Naive thymus-derived CD4-positive, alpha-beta T cell (primary cell): ENCODE measurements around the gene CLEC20A. TPM values are rescaled to one million over a fixed set of nuclear protein-coding genes. Genes with fewer than 3 reads are reported as not detected.

Experiments
- ATAC-seq: fragments of 150-1000 bp; cut with Tn5 transposase; 2 replicates; pipeline ENCODE4 v1.10.0; 2021; ENCODE audit warnings: mild to moderate bottlenecking, moderate library complexity
- CTCF ChIA-PET: fragments of 350-600 bp; sonication (Branson Sonifier 250); formaldehyde crosslinking; loops from one replicate; lab custom pipeline; 2021; ENCODE audit warnings: antibody characterized with exemption; lab: Charles Lee
- POLR2A ChIA-PET: fragments of 350-600 bp; sonication (Branson Sonifier 250); formaldehyde crosslinking; loops from one replicate; lab custom pipeline; 2021; ENCODE audit warnings: antibody characterized with exemption, inconsistent platforms; lab: Charles Lee
- DNase-seq, 9 donors: peaks; one replicate each; pipeline versions ENCODE4 v3.0.0 to v3.0.0-alpha.2; 2020 to 2022; ENCODE audit warnings: mixed read lengths in 1 of 9
- H3K27ac ChIP-seq: one replicate; pipeline ENCODE4 v1.7.0; 2013; ENCODE audit warnings: mild to moderate bottlenecking, low read depth, low read length, moderate library complexity
- H3K27me3 ChIP-seq, 2 donors: one replicate each; pipeline ENCODE4 v1.7.0; 2013; ENCODE audit warnings: low read length in 2 of 2, mild to moderate bottlenecking in 2 of 2, moderate library complexity in 2 of 2; ENCODE audit not compliant: control insufficient read depth in 2 of 2, insufficient read depth in 2 of 2
- H3K36me3 ChIP-seq, 3 experiments: 1 replicate in 2 of 3; 2 replicates in 1 of 3; pipeline ENCODE4 v1.7.0; 2013; ENCODE audit warnings: low read length in 3 of 3, mild to moderate bottlenecking in 3 of 3, moderate library complexity in 1 of 3; ENCODE audit not compliant: insufficient read depth in 3 of 3, control insufficient read depth in 2 of 3
- H3K4me1 ChIP-seq, 2 donors: one replicate each; pipeline ENCODE4 v1.7.0; 2013; ENCODE audit warnings: low read length in 2 of 2, mild to moderate bottlenecking in 2 of 2, moderate library complexity in 1 of 2; ENCODE audit not compliant: control insufficient read depth in 2 of 2, insufficient read depth in 2 of 2
- H3K4me3 ChIP-seq: 2 replicates; pipeline ENCODE4 v1.7.0; 2013; ENCODE audit warnings: mild to moderate bottlenecking, low read length
- H3K9me3 ChIP-seq, 3 experiments: 1 replicate in 2 of 3; 2 replicates in 1 of 3; pipeline ENCODE4 v1.7.0; 2013; ENCODE audit warnings: low read length in 3 of 3; ENCODE audit not compliant: control insufficient read depth in 2 of 3
- H3K27ac Mint-ChIP-seq, 9 donors: one replicate each; pipeline ENCODE4 v1.8.0; 2020 to 2022; ENCODE audit warnings: mixed read lengths in 9 of 9, mild to moderate bottlenecking in 8 of 9, moderate library complexity in 5 of 9, inconsistent platforms in 2 of 9
- H3K27me3 Mint-ChIP-seq, 5 donors: one replicate each; pipeline ENCODE4 v1.8.0; 2021 to 2022; ENCODE audit warnings: mixed read lengths in 5 of 5, mild to moderate bottlenecking in 1 of 5
- H3K36me3 Mint-ChIP-seq, 5 donors: one replicate each; pipeline ENCODE4 v1.8.0; 2020 to 2022; ENCODE audit warnings: mixed read lengths in 5 of 5, mild to moderate bottlenecking in 3 of 5, inconsistent platforms in 1 of 5
- H3K4me1 Mint-ChIP-seq, 7 donors: one replicate each; pipeline ENCODE4 v1.8.0; 2020 to 2022; ENCODE audit warnings: mixed read lengths in 7 of 7, mild to moderate bottlenecking in 3 of 7, inconsistent platforms in 1 of 7
- H3K4me3 Mint-ChIP-seq, 10 donors: one replicate each; pipeline ENCODE4 v1.8.0; 2020 to 2022; ENCODE audit warnings: mild to moderate bottlenecking in 10 of 10, mixed read lengths in 10 of 10, moderate library complexity in 6 of 10, inconsistent platforms in 2 of 10
- H3K9me3 Mint-ChIP-seq, 11 donors: one replicate each; pipeline ENCODE4 v1.8.0; 2020 to 2022; ENCODE audit warnings: mixed read lengths in 11 of 11, mild to moderate bottlenecking in 4 of 11, inconsistent platforms in 1 of 11, moderate library complexity in 1 of 11
- intact Hi-C, 2 donors: fragments of 100-400 bp; cut with micrococcal nuclease; formaldehyde crosslinking; loops; one replicate each; pipeline ENCODE4 v1.15.1; 2023
- polyA plus RNA-seq, 2 donors: library from polyadenylated mRNA; unstranded; fragments of 300-500 nt; fragmentation: Illumina TruSeq; gene quantifications; one replicate each; pipeline ENCODE4 v1.2.3, GENCODE V29; 2021
- total RNA-seq, 6 experiments: library from RNA in 5 of 6; stranded (reverse) in 5 of 6; gene quantifications; 1 replicate in 5 of 6; 2 replicates in 1 of 6; pipeline ENCODE4 v1.2.3 and lab custom pipeline; 2021 to 2026

CLEC20A gene
- total and polyA plus RNA-seq, 7 experiments from 2014 or later = not detected

DNA sequence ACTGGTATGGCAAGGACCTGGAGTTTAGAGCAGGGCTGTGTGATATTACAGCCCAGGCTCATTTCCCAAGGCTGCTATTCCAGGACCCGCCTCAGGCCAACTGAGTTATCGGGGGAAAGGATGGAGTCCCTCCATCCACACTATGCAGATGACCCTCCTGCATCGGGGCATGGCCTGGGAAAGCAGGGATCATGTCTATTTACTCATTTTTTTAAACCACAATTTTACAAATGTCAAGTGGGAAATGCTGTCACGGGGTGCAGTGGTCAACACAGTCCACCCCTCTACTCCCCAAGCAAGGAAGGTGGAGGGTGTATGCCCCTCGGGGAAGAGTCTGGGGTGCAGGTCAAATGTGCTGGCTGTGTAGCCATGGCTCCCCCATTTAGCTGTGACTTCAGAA lies 6.1 kb upstream of the CLEC20A start:
- DNase-seq (peak in 1 of 9 donors; percentile 9), ATAC-seq (no peak)
- H3K36me3 Mint-ChIP-seq = no peaks in the 10 kb centered on the region
- no peaks in the 10 kb centered on the region for H3K36me3 ChIP-seq
- peaks cover 0 to 8% (median 4%) of the 10 kb centered on the region in 5 donors for H3K27me3 Mint-ChIP-seq
- H3K27me3 ChIP-seq = no peaks in the 10 kb centered on the region
- intact Hi-C loops = loop anchor here in 1 of 2 donors (5.0 kb wide), 1 partner anchor 191 kb away; no protein-coding TSS in a partner anchor
- no peak overlapping the region for H3K27ac Mint-ChIP-seq
- H3K4me1 ChIP-seq = no peaks in the 10 kb centered on the region
- no peaks in the 10 kb centered on the region for H3K9me3 Mint-ChIP-seq
- no peak overlapping the region for H3K4me3 Mint-ChIP-seq
- no peaks in the 10 kb centered on the region for H3K9me3 ChIP-seq
- ChIA-PET POLR2A (no interaction called here), CTCF (no interaction called here)
- H3K4me3 ChIP-seq = no peak overlapping the region
- no peaks in the 10 kb centered on the region for H3K4me1 Mint-ChIP-seq
- no peak overlapping the region for H3K27ac ChIP-seq

- no peak for DNase-seq
- H3K27me3 Mint-ChIP-seq = peaks cover 0 to 8% (median 4%) of the 10 kb centered on the region in 5 donors
- Histone ChIP-seq H3K27me3 (no peaks in the 10 kb centered on the region), H3K9me3 (no peaks in the 10 kb centered on the region), H3K4me3 (no peak overlapping the region), H3K4me1 (no peaks in the 10 kb centered on the region), H3K36me3 (no peaks in the 10 kb centered on the region), H3K27ac (no peak overlapping the region)
- POLR2A ChIA-PET = no interaction called here
- no peaks in the 10 kb centered on the region for H3K9me3 Mint-ChIP-seq
- intact Hi-C loops = loop anchor here in 1 of 2 donors (5.0 kb wide), 1 partner anchor 190 kb away; no protein-coding TSS in a partner anchor
- H3K4me1 Mint-ChIP-seq = no peaks in the 10 kb centered on the region
- no peak overlapping the region for H3K27ac Mint-ChIP-seq
- CTCF ChIA-PET = no interaction called here
- H3K4me3 Mint-ChIP-seq = no peak overlapping the region
- no peak for ATAC-seq
- H3K36me3 Mint-ChIP-seq = no peaks in the 10 kb centered on the region
These were observed 5.6 kb upstream of the CLEC20A start for GRCh38 chr1:178502330-178502714.

- no peak overlapping the region for H3K27ac Mint-ChIP-seq
- no peaks in the 10 kb centered on the region for H3K36me3 ChIP-seq
- no peaks in the 10 kb centered on the region for H3K9me3 Mint-ChIP-seq
- no peaks in the 10 kb centered on the region for H3K4me1 Mint-ChIP-seq
- no peaks in the 10 kb centered on the region for H3K4me1 ChIP-seq
- intact Hi-C loops = loop anchor here in 1 of 2 donors (5.0 kb wide), 1 partner anchor 190 kb away; no protein-coding TSS in a partner anchor
- no peaks in the 10 kb centered on the region for H3K27me3 ChIP-seq
- CTCF ChIA-PET = no interaction called here
- POLR2A ChIA-PET = no interaction called here
- H3K4me3 Mint-ChIP-seq = no peak overlapping the region
- no peaks in the 10 kb centered on the region for H3K36me3 Mint-ChIP-seq
- H3K4me3 ChIP-seq = no peak overlapping the region
- H3K9me3 ChIP-seq = no peaks in the 10 kb centered on the region
- ATAC-seq (peak; percentile 76), DNase-seq (peak in 6 of 9 donors; percentile 4 to 62 (median 22))
- no peak overlapping the region for H3K27ac ChIP-seq
- peaks cover 0 to 8% (median 4%) of the 10 kb centered on the region in 5 donors for H3K27me3 Mint-ChIP-seq
These were observed 5.1 kb upstream of the CLEC20A start for GRCh38 chr1:178501705-178502329.

DNA sequence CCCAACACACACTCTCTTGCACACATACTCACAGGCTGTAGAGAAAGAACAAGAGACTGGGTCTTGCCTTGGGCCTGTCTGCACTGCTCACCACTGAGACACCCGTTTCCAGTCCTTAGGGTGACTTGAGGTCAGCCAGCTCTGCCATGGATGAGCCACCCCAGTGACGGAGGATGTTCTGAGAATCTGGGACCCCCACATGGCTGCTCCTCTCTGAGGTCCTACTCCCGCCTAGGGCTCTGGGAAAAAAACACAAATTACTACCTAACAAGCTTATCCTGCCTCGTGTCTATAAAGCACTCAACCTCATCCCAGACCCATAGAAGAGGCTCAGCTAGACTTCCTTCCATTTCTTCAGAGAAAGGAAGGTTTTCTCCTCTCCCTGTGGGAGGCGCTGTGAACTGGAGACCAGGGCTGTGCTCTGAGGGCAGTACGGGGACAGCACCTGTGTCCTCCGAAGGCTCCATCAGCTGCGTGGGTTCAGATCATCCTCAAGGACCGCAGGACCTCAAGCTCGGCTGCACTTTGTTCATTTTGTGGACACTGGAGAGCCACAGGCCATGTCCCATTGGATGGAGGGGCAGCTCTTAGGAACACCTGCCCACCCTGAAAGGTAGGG lies 4.3 kb upstream of the CLEC20A start:
- Histone ChIP-seq H3K4me1 (no peaks in the 10 kb centered on the region), H3K27ac (no peak overlapping the region), H3K27me3 (no peaks in the 10 kb centered on the region), H3K4me3 (no peak overlapping the region), H3K36me3 (no peaks in the 10 kb centered on the region), H3K9me3 (no peaks in the 10 kb centered on the region)
- ATAC-seq (no peak), DNase-seq (no peak)
- intact Hi-C loops = loop anchor here in 1 of 2 donors (5.0 kb wide), 1 partner anchor 189 kb away; no protein-coding TSS in a partner anchor
- Mint-ChIP-seq H3K9me3 (no peaks in the 10 kb centered on the region), H3K36me3 (no peaks in the 10 kb centered on the region), H3K4me3 (no peak overlapping the region), H3K27me3 (peaks cover 0 to 8% (median 4%) of the 10 kb centered on the region in 5 donors), H3K27ac (peak overlapping the region in 1 of 9 donors; percentile 46), H3K4me1 (no peaks in the 10 kb centered on the region)
- ChIA-PET POLR2A (no interaction called here), CTCF (no interaction called here)

DNA sequence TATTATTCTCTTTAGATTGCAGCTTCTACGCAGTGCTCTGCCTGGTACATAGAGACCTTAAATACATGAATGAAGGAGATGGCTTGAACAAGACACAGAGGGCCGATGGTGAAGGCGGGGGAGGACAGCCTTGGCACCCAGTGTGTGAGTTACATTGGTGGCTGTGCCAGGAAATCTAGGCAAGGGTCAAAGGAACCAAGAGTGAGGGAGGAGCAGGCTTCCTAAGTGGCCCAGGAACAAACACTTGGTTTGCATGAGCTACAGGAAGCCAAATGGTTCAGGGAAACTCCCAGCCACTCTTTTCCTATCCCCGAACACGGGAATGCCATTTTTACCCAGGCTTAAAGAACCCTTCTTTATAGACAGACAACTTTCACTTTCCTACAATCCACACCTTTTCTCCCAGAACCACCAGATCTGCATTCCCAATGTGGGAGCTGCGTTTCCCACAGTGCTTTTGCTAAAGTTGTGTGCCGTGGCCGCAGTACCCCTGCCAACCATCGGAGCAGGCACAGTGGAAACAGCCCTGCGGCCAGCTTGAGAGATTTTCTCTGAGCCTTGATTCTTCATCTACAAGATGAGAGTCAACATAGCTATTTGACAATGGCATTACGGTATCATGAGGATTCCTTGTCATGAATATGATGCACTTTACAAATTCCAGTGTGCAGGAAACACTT lies 3.5 kb upstream of the CLEC20A start:
- Histone ChIP-seq H3K9me3 (no peaks in the 10 kb centered on the region), H3K27me3 (no peaks in the 10 kb centered on the region), H3K4me1 (no peaks in the 10 kb centered on the region), H3K36me3 (no peaks in the 10 kb centered on the region), H3K27ac (no peak overlapping the region), H3K4me3 (no peak overlapping the region)
- DNase-seq (peak in 1 of 9 donors; percentile 12), ATAC-seq (no peak)
- Mint-ChIP-seq H3K27ac (no peak overlapping the region), H3K27me3 (peaks cover 0 to 8% (median 4%) of the 10 kb centered on the region in 5 donors), H3K36me3 (no peaks in the 10 kb centered on the region), H3K4me3 (no peak overlapping the region), H3K9me3 (no peaks in the 10 kb centered on the region), H3K4me1 (no peaks in the 10 kb centered on the region)
- POLR2A ChIA-PET = no interaction called here
- CTCF ChIA-PET = no interaction called here
- intact Hi-C loops = loop anchor here in 1 of 2 donors (5.0 kb wide), 1 partner anchor 188 kb away; no protein-coding TSS in a partner anchor

DNA sequence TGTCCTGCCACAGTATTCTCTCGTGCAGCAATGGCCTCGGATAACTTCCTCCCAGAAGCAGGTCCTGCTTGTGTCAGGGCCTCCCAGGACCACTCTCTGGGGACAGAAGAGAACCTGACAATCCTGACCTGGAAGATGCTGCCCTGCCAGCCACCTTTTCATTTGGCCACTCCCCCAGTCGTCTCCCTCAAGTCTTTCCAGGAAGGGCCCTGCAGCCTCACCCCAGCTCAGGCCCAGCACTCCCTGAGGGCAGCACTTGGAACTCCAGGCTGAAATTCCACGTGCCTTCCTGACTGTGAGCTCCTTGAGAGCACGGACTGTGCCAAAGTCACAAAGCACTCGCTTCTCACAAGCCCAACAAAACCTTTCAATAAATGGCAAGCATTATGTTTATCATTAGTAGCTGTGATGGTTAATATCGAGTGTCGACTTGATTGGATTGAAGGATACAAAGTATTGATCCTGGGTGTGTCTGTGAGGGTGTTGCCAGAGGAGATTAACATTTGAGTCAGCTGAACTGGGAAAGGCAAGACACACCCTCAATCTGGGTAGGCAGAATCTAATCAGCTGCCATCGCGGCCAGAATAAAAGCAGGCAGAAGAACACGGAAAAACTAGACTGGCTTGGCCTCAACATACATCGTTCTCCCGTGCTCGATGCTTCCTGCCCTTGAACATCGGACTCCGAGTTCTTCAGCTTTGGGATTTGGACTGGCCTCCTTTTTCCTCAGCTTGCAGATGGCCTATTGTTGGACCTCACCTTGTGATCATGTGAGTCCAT lies 2.3 kb upstream of the CLEC20A start:
- Mint-ChIP-seq H3K36me3 (no peaks in the 10 kb centered on the region), H3K9me3 (no peaks in the 10 kb centered on the region), H3K4me3 (no peak overlapping the region), H3K27ac (no peak overlapping the region), H3K27me3 (peaks cover 0 to 6% (median 4%) of the 10 kb centered on the region in 5 donors), H3K4me1 (no peaks in the 10 kb centered on the region)
- H3K4me3 ChIP-seq = no peak overlapping the region
- no peaks in the 10 kb centered on the region for H3K4me1 ChIP-seq
- no peaks in the 10 kb centered on the region for H3K9me3 ChIP-seq
- no peak overlapping the region for H3K27ac ChIP-seq
- H3K27me3 ChIP-seq = no peaks in the 10 kb centered on the region
- ATAC-seq (no peak), DNase-seq (no peak)
- CTCF ChIA-PET = no interaction called here
- POLR2A ChIA-PET = no interaction called here
- no peaks in the 10 kb centered on the region for H3K36me3 ChIP-seq
- intact Hi-C loops = no loop called here
